K562 (cell line): ENCODE measurements around the gene VNN1. TPM values are rescaled to one million over a fixed set of nuclear protein-coding genes. Genes with fewer than 3 reads are reported as not detected.

Experiments used
- ATAC-seq: fragments of 200-7000 bp; cut with Tn5 transposase; 3 replicates; pipeline ENCODE4 v1.9.1; 2020; ENCODE audit warnings: moderate library complexity
- BruUV-seq: library from RNA; stranded (reverse); fragments of 400-500 nt; replicated peaks from 2 replicates; lab custom pipeline; 2021; lab: Mats Ljungman, UMichigan
- CTCF ChIA-PET: fragments of 300-600 bp; formaldehyde crosslinking; extraction: SDS; loops from one replicate; lab custom pipeline; 2021; ENCODE audit warnings: low intra/inter-chr PET ratio; lab: Yijun Ruan, JAX
- POLR2A ChIA-PET: fragments of 300-600, 350-650 bp; sonication (Branson Sonifier 250); formaldehyde crosslinking; extraction: SDS; loops from one replicate; lab custom pipeline; 2021; ENCODE audit warnings: antibody characterized with exemption, inconsistent platforms; lab: Yijun Ruan, JAX
- DNase-seq, 4 experiments: peaks; one replicate each; pipeline versions ENCODE4 v3.0.0 to v3.0.0-alpha.2; 2011 to 2018; ENCODE audit warnings: low spot score in 3 of 4, mixed read lengths in 3 of 4; ENCODE audit errors: extremely low read depth in 1 of 4
- FAIRE-seq: peaks from 2 replicates; lab custom pipeline; 2011; peaks lifted over from hg19 to GRCh38; lab: Jason Lieb, UNC
- H2AFZ ChIP-seq: 2 replicates; pipeline ENCODE4 v1.6.0; 2011; ENCODE audit warnings: low read depth, low read length, control low read depth, inconsistent platforms
- H3K27ac ChIP-seq: fragments of 200-600 bp; 3 replicates; pipeline ENCODE4 v1.8.0; 2011; ENCODE audit warnings: low read depth, mild to moderate bottlenecking, control low read depth, inconsistent platforms, low read length, moderate library complexity, mixed read lengths; ENCODE audit errors: extremely low read depth
- H3K27me3 ChIP-seq, 2 experiments: fragments of 300-600 bp in 1 of 2; 2 replicates in 1 of 2; 3 replicates in 1 of 2; pipeline versions ENCODE4 v1.6.0 to v1.8.0; 2011; ENCODE audit warnings: inconsistent platforms in 2 of 2, low read length in 2 of 2, mild to moderate bottlenecking in 1 of 2, mixed read lengths in 1 of 2, moderate library complexity in 1 of 2; ENCODE audit not compliant: control insufficient read depth in 2 of 2, insufficient read depth in 2 of 2
- H3K36me3 ChIP-seq: fragments of 300-600 bp; 3 replicates; pipeline ENCODE4 v1.8.0; 2011; ENCODE audit warnings: mild to moderate bottlenecking, low read length, inconsistent platforms; ENCODE audit not compliant: control insufficient read depth, insufficient read depth
- H3K4me1 ChIP-seq, 2 experiments: fragments of 200-600 bp in 1 of 2; replicated peaks in 1 of 2; 2 replicates in 1 of 2; 3 replicates in 1 of 2; pipeline versions ENCODE4 v1.5.1 to v1.8.0; 2011; ENCODE audit warnings: inconsistent platforms in 2 of 2, low read length in 2 of 2, mild to moderate bottlenecking in 1 of 2, mixed read lengths in 1 of 2, moderate library complexity in 1 of 2; ENCODE audit not compliant: control insufficient read depth in 2 of 2, insufficient read depth in 2 of 2
- H3K4me2 ChIP-seq: 2 replicates; pipeline ENCODE4 v1.6.1; 2011; ENCODE audit warnings: low read length, control low read depth, inconsistent platforms, mixed read lengths; ENCODE audit not compliant: insufficient read depth
- H3K4me3 ChIP-seq: fragments of 200-600 bp; sonication (generic), shearing (Covaris generic); 2 replicates; pipeline ENCODE4 v1.5.1; 2016; ENCODE audit warnings: control low read depth, inconsistent platforms
- H3K79me2 ChIP-seq: fragments of 200-600 bp; 3 replicates; pipeline ENCODE4 v1.8.0; 2011; ENCODE audit warnings: low read length, inconsistent platforms; ENCODE audit not compliant: control insufficient read depth, insufficient read depth
- H3K9ac ChIP-seq, 2 experiments: 2 replicates each; pipeline versions ENCODE4 v1.6.0 to v1.6.1; 2011; ENCODE audit warnings: low read depth in 2 of 2, low read length in 2 of 2, control low read depth in 1 of 2, inconsistent platforms in 1 of 2, mild to moderate bottlenecking in 1 of 2, mixed read lengths in 1 of 2; ENCODE audit not compliant: insufficient read depth in 1 of 2
- H3K9me1 ChIP-seq: one replicate; pipeline ENCODE4 v1.6.0; 2011; ENCODE audit warnings: inconsistent platforms, mild to moderate bottlenecking, low read length, moderate library complexity; ENCODE audit not compliant: control insufficient read depth, insufficient read depth
- H3K9me3 ChIP-seq: replicated peaks from 2 replicates; pipeline ENCODE4 v1.5.1; 2011; ENCODE audit warnings: low read depth, low read length, inconsistent platforms; ENCODE audit not compliant: control insufficient read depth, insufficient read depth
- H4K20me1 ChIP-seq: replicated peaks from 2 replicates; pipeline ENCODE4 v1.6.1; 2011; ENCODE audit warnings: low read length, inconsistent platforms, mixed read lengths; ENCODE audit not compliant: control insufficient read depth, insufficient read depth
- CEBPG ChIP-seq, 3 experiments: fragments of 200-800 bp in 1 of 3; sonication (Bioruptor generic) in 1 of 3; sonication (generic) in 1 of 3; formaldehyde crosslinking in 1 of 3; IDR thresholded peaks in 2 of 3; conservative IDR thresholded peaks in 1 of 3; 2 replicates each; pipeline versions ENCODE4 v1.6.1 to v1.8.0; 2016 to 2022; ENCODE audit warnings: missing compliant biosample characterization in 2 of 3, missing genetic modification characterization in 2 of 3, mild to moderate bottlenecking in 1 of 3, missing genetic modification reagents in 1 of 3
- CREM ChIP-seq: IDR thresholded peaks from 2 replicates; pipeline ENCODE4 v1.6.1; 2014; ENCODE audit warnings: antibody characterized with exemption, low read depth
- ELF1 ChIP-seq: fragments of 200-800 bp; sonication (Bioruptor generic); IDR thresholded peaks from 2 replicates; pipeline ENCODE4 v1.6.1; 2016; ENCODE audit warnings: missing genetic modification characterization, missing compliant biosample characterization
- ELF4 ChIP-seq: fragments of 450-650 bp; formaldehyde crosslinking; IDR thresholded peaks from 2 replicates; pipeline ENCODE4 v1.4.0; 2022; ENCODE audit warnings: missing genetic modification characterization
- GABPA ChIP-seq: fragments of 200-800 bp; sonication (Bioruptor generic); conservative IDR thresholded peaks from 2 replicates; pipeline ENCODE4 v1.6.1; 2016; ENCODE audit warnings: low read depth, missing genetic modification characterization, missing compliant biosample characterization
- GATA2 ChIP-seq: sonication (generic); formaldehyde crosslinking; IDR thresholded peaks from 2 replicates; pipeline ENCODE4 v1.4.0; 2020; ENCODE audit warnings: mild to moderate bottlenecking, missing genetic modification reagents
- HNRNPK ChIP-seq: fragments of 200-400 bp; formaldehyde crosslinking; IDR thresholded peaks from one replicate; pipeline ENCODE4 v1.6.1; 2018; ENCODE audit warnings: mild to moderate bottlenecking, low read depth, low read length; ENCODE audit not compliant: poor library complexity, severe bottlenecking
- MED1 ChIP-seq: sonication (generic); formaldehyde crosslinking; IDR thresholded peaks from 2 replicates; pipeline ENCODE4 v1.8.1; 2023; ENCODE audit warnings: missing genetic modification reagents, borderline replicate concordance
- POLR2AphosphoS5 ChIP-seq: IDR thresholded peaks from 2 replicates; pipeline ENCODE4 v1.6.1; 2011; ENCODE audit warnings: mild to moderate bottlenecking, low read depth, low read length, moderate library complexity; ENCODE audit not compliant: control insufficient read depth, insufficient read depth
- RBM25 ChIP-seq: fragments of 200-400 bp; formaldehyde crosslinking; IDR thresholded peaks from 2 replicates; pipeline ENCODE4 v1.6.1; 2018; ENCODE audit warnings: low read length, low read depth, moderate library complexity; ENCODE audit not compliant: severe bottlenecking
- RFX1 ChIP-seq: fragments of 450-650 bp; IDR thresholded peaks from 2 replicates; pipeline ENCODE4 v1.6.1; 2016; ENCODE audit warnings: mild to moderate bottlenecking, moderate library complexity
- TRIM24 ChIP-seq, 2 experiments: fragments of 450-650 bp; IDR thresholded peaks; 2 replicates each; pipeline ENCODE4 v1.6.1; 2016
- U2AF2 ChIP-seq: fragments of 200-400 bp; formaldehyde crosslinking; optimal IDR thresholded peaks from 2 replicates; pipeline ENCODE3; 2017; ENCODE audit warnings: low read depth, mild to moderate bottlenecking, low read length
- UBTF ChIP-seq, 2 experiments: IDR thresholded peaks; 2 replicates each; pipeline ENCODE4 v1.6.1; 2012; ENCODE audit warnings: improper control_type of control experiment in 2 of 2, low read depth in 2 of 2, low read length in 2 of 2, borderline replicate concordance in 1 of 2
- ZKSCAN1 ChIP-seq: fragments of 150-350 bp; IDR thresholded peaks from 2 replicates; pipeline ENCODE4 v1.6.1; 2016; ENCODE audit warnings: low read depth, low read length
- WGBS: fragments of 100-300 bp; shearing (Covaris generic); methylation state at CpG from one replicate; pipeline ENCODE4 v1.1.6; 2016; ENCODE audit warnings: low coverage, mixed read lengths; ENCODE audit not compliant: insufficient coverage; ENCODE audit errors: missing lambda C conversion rate; 5-methylcytosine and 5-hydroxymethylcytosine counted together
- in situ Hi-C: fragments of 300-500 bp; cut with MboI; formaldehyde crosslinking; loops from 4 replicates; pipeline ENCODE4 v1.15.0; 2018; ENCODE audit warnings: inconsistent platforms, mixed read lengths
- intact Hi-C: fragments of 100-400 bp; cut with micrococcal nuclease; formaldehyde crosslinking; loops from 2 replicates; pipeline ENCODE4 v1.14.2; 2022
- polyA plus RNA-seq, 8 experiments: library from polyadenylated mRNA; depleted of rRNA in 4 of 8; stranded (reverse) in 5 of 8; unstranded in 3 of 8; fragments of >200 nt; fragmentation: Nextera tagmentation in 2 of 8; fragmentation: Illumina TruSeq in 1 of 8; extraction: Ambion mirVana in 2 of 8; extraction: Trizol in 1 of 8; gene quantifications; 2 replicates each; pipeline versions ENCODE4 v1.2.1 to v1.2.3, GENCODE V29; 2011 to 2014; ENCODE audit warnings: inconsistent platforms in 1 of 8, missing spikeins in 1 of 8
- total RNA-seq, 7 experiments: library from RNA; depleted of rRNA in 6 of 7; stranded (reverse); fragments of >200 nt in 6 of 7; fragmentation: Illumina TruSeq in 2 of 7; extraction: Trizol in 2 of 7; gene quantifications; 2 replicates each; pipeline versions ENCODE4 v1.2.1 to v1.2.3, GENCODE V29; 2011 to 2021; ENCODE audit warnings: low replicate concordance in 1 of 7
- TF ChIP-seq, protein P1 (sequence below): IDR thresholded peaks from 2 replicates; pipeline ENCODE4 v1.6.1; 2012; ENCODE audit warnings: low read depth, low read length, improper control_type of control experiment, borderline replicate concordance
- TF ChIP-seq, protein P2 (sequence below): fragments of 200-400 bp; formaldehyde crosslinking; IDR thresholded peaks from 2 replicates; pipeline ENCODE4 v1.6.1; 2017; ENCODE audit warnings: mild to moderate bottlenecking, low read depth, low read length, moderate library complexity

VNN1 gene
- total and polyA plus RNA-seq, 9 of the 15 experiments (the other 6 are each of a cell fraction or from before 2014, with no cell fraction given), result not detected

DNA sequence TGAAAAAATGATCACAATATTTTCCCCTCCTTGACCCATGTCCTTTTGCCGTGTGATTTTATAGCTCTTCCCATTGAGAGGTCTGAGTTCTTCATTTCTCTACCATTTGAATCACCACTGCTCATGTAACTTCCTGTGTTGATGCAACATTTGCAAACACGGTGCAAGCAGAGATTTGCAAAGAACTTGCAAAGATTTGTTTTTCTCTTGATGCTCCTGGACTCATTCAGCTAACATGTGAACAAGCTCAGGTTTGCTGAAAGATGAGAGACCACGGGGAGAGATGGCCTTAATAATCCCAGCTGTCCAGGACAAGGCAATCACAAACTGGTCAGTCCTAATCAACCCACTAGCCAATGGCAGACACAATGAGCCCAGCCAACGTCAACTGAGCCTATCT is 35.3 kb upstream of the VNN1 start:
- Histone ChIP-seq H3K9ac (no peak overlapping the region), H3K9me3 (no peaks in the 10 kb centered on the region), H2AFZ (no peak overlapping the region), H3K27me3 (peaks cover 0 to 2% of the 10 kb centered on the region in 2 experiments; a peak in 2 of 5 replicates), H4K20me1 (no peaks in the 10 kb centered on the region), H3K4me1 (no peaks in the 10 kb centered on the region), H3K79me2 (no peaks in the 10 kb centered on the region), H3K9me1 (no peaks in the 10 kb centered on the region), H3K4me3 (no peak overlapping the region), H3K27ac (no peak overlapping the region), H3K4me2 (no peak overlapping the region), H3K36me3 (no peaks in the 10 kb centered on the region)
- intact Hi-C loops, result no loop called here
- ATAC-seq, result no peak; the same call in 2 of the 3 replicates
- WGBS, result 1% methylated on average over 4 of the region's 4 CpGs
- ChIA-PET CTCF (no interaction called here), POLR2A (interaction anchor here (0.9 to 1.3 kb wide), 2 partner anchors 8 to 65 kb away, joined by 3 to 4 read pairs; partner anchors contain the start of gene RPS12)
- in situ Hi-C loops, result no loop called here
- BruUV-seq, result no TSS peak
- FAIRE-seq, result no peak
- DNase-seq, result no peak
- TF ChIP-seq GABPA (tag), result peak; percentile 65
- no peak for TF ChIP-seq ZKSCAN1
- TF ChIP-seq CEBPG (CRISPR knock-in tag; IDR thresholded peaks at IDR 0.05), result peak; percentile 61
- peak; percentile 52 to 88; a peak in 3 of 4 replicates for TF ChIP-seq CEBPG (tag; conservative IDR thresholded peaks at IDR 0.05 in 1 of 2, IDR thresholded peaks at IDR 0.05 in 1 of 2)
- TF ChIP-seq GATA2 (CRISPR knock-in tag), result no peak
- TF ChIP-seq ELF4 (CRISPR knock-in tag), result no peak
- no peak for TF ChIP-seq UBTF (IDR thresholded peaks at IDR 0.05; ENCODE audit: borderline replicate concordance in 1 of 2, low read depth in 2 of 2, low read length in 2 of 2)
- TF ChIP-seq MED1 (CRISPR knock-in tag), result no peak
- no peak for TF ChIP-seq RFX1
- peak; percentile 72 to 77; a peak in 2 of 4 replicates for TF ChIP-seq TRIM24 (IDR thresholded peaks at IDR 0.05)
- no peak for TF ChIP-seq CREM
- TF ChIP-seq, protein P1, sequence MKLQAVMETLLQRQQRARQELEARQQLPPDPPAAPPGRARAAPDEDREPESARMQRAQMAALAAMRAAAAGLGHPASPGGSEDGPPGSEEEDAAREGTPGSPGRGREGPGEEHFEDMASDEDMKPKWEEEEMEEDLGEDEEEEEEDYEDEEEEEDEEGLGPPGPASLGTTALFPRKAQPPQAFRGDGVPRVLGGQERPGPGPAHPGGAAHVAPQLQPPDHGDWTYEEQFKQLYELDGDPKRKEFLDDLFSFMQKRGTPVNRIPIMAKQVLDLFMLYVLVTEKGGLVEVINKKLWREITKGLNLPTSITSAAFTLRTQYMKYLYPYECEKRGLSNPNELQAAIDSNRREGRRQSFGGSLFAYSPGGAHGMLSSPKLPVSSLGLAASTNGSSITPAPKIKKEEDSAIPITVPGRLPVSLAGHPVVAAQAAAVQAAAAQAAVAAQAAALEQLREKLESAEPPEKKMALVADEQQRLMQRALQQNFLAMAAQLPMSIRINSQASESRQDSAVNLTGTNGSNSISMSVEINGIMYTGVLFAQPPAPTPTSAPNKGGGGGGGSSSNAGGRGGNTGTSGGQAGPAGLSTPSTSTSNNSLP, result no peak
- no peak for TF ChIP-seq U2AF2
- no peak for TF ChIP-seq HNRNPK
- TF ChIP-seq POLR2AphosphoS5, result no peak
- TF ChIP-seq ELF1, result no peak
- TF ChIP-seq RBM25, result no peak
- TF ChIP-seq, protein P2, sequence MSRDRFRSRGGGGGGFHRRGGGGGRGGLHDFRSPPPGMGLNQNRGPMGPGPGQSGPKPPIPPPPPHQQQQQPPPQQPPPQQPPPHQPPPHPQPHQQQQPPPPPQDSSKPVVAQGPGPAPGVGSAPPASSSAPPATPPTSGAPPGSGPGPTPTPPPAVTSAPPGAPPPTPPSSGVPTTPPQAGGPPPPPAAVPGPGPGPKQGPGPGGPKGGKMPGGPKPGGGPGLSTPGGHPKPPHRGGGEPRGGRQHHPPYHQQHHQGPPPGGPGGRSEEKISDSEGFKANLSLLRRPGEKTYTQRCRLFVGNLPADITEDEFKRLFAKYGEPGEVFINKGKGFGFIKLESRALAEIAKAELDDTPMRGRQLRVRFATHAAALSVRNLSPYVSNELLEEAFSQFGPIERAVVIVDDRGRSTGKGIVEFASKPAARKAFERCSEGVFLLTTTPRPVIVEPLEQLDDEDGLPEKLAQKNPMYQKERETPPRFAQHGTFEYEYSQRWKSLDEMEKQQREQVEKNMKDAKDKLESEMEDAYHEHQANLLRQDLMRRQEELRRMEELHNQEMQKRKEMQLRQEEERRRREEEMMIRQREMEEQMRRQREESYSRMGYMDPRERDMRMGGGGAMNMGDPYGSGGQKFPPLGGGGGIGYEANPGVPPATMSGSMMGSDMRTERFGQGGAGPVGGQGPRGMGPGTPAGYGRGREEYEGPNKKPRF, result no peak
